ENCODE data around the gene C16orf86.

The C16orf86 gene

GRCh38 chr16:67666032-67666551 lies 522 bp upstream of the C16orf86 start:
- in situ Hi-C loops (cut with HindIII; ENCODE audit: low sequenced_read_pairs) = no loop called here

GRCh38 chr16:67667453-67667816 lies 821 bp downstream of the C16orf86 start:
- in situ Hi-C loops (cut with HindIII; ENCODE audit: low sequenced_read_pairs) = no loop called here

GRCh38 chr16:67667817-67668494 lies 1.3 kb downstream of the C16orf86 start:
- in situ Hi-C loops (cut with HindIII; ENCODE audit: low sequenced_read_pairs) = no loop called here

- in situ Hi-C loops (cut with HindIII; ENCODE audit: low sequenced_read_pairs) = no loop called here
Measured at GRCh38 chr16:67668495-67669157, 2.0 kb downstream of the C16orf86 start.

GRCh38 chr16:67669499-67670101 lies 3.0 kb downstream of the C16orf86 start:
- in situ Hi-C loops (cut with HindIII; ENCODE audit: low sequenced_read_pairs) = no loop called here

GRCh38 chr16:67672306-67672705 lies 5.7 kb downstream of the C16orf86 start:
- in situ Hi-C loops (cut with HindIII; ENCODE audit: low sequenced_read_pairs) = no loop called here

GRCh38 chr16:67672739-67673662 lies 6.4 kb downstream of the C16orf86 start:
- in situ Hi-C loops (cut with HindIII; ENCODE audit: low sequenced_read_pairs) = no loop called here

GRCh38 chr16:67673712-67674580 lies 7.3 kb downstream of the C16orf86 start:
- in situ Hi-C loops (cut with HindIII; ENCODE audit: low sequenced_read_pairs) = no loop called here

GRCh38 chr16:67674851-67675578 lies 8.4 kb downstream of the C16orf86 start:
- in situ Hi-C loops (cut with HindIII; ENCODE audit: low sequenced_read_pairs) = loop anchor here (25.0 kb wide), 1 partner anchor 88 kb away; no protein-coding TSS in a partner anchor

GRCh38 chr16:67675579-67675935 lies 8.9 kb downstream of the C16orf86 start:
- in situ Hi-C loops (cut with HindIII; ENCODE audit: low sequenced_read_pairs) = loop anchor here (25.0 kb wide), 1 partner anchor 88 kb away; no protein-coding TSS in a partner anchor

- in situ Hi-C loops (cut with HindIII; ENCODE audit: low sequenced_read_pairs) = loop anchor here (25.0 kb wide), 1 partner anchor 89 kb away; no protein-coding TSS in a partner anchor
Measured at GRCh38 chr16:67675999-67676398, 9.4 kb downstream of the C16orf86 start.

GRCh38 chr16:67676516-67676915 lies 9.9 kb downstream of the C16orf86 start:
- in situ Hi-C loops (cut with HindIII; ENCODE audit: low sequenced_read_pairs) = loop anchor here (25.0 kb wide), 1 partner anchor 89 kb away; no protein-coding TSS in a partner anchor

GRCh38 chr16:67676939-67677338 lies 10.3 kb downstream of the C16orf86 start:
- in situ Hi-C loops (cut with HindIII; ENCODE audit: low sequenced_read_pairs) = loop anchor here (25.0 kb wide), 1 partner anchor 90 kb away; no protein-coding TSS in a partner anchor

GRCh38 chr16:67677712-67678111 lies 11.1 kb downstream of the C16orf86 start:
- in situ Hi-C loops (cut with HindIII; ENCODE audit: low sequenced_read_pairs) = loop anchor here (25.0 kb wide), 1 partner anchor 90 kb away; no protein-coding TSS in a partner anchor

- in situ Hi-C loops (cut with HindIII; ENCODE audit: low sequenced_read_pairs) = loop anchor here (25.0 kb wide), 1 partner anchor 91 kb away; no protein-coding TSS in a partner anchor
Measured at GRCh38 chr16:67678354-67679023, 11.9 kb downstream of the C16orf86 start.

- in situ Hi-C loops (cut with HindIII; ENCODE audit: low sequenced_read_pairs) = loop anchor here (25.0 kb wide), 1 partner anchor 93 kb away; no protein-coding TSS in a partner anchor
Measured at GRCh38 chr16:67679935-67680897, 13.6 kb downstream of the C16orf86 start.

- in situ Hi-C loops (cut with HindIII; ENCODE audit: low sequenced_read_pairs) = loop anchor here (25.0 kb wide), 1 partner anchor 96 kb away; no protein-coding TSS in a partner anchor
Measured at GRCh38 chr16:67683767-67684166, 17.2 kb downstream of the C16orf86 start.
